Bronchial epithelial cell (primary cell): ENCODE data around the gene LYPD6B. TPM values are rescaled to one million over a fixed set of nuclear protein-coding genes. Genes with fewer than 3 reads are reported as not detected.

Source experiments
- DNase-seq: peaks from one replicate; pipeline ENCODE4 v3.0.0-alpha.2; 2010; ENCODE audit warnings: low read depth
- FAIRE-seq: peaks from 2 replicates; lab custom pipeline; 2011; peaks lifted over from hg19 to GRCh38; lab: Jason Lieb, UNC
- H3K27me3 ChIP-seq: 2 replicates; pipeline ENCODE4 v1.5.1; 2011; ENCODE audit warnings: low read length; ENCODE audit not compliant: control insufficient read depth, insufficient read depth
- H3K36me3 ChIP-seq: 2 replicates; pipeline ENCODE4 v1.5.1; 2011; ENCODE audit warnings: low read length; ENCODE audit not compliant: control insufficient read depth, insufficient read depth
- H3K4me3 ChIP-seq: 2 replicates; pipeline ENCODE4 v1.5.1; 2011; ENCODE audit warnings: mild to moderate bottlenecking, low read depth, low read length, control low read depth
- CTCF ChIP-seq: IDR thresholded peaks from 2 replicates; pipeline ENCODE4 v1.5.1; 2011; ENCODE audit warnings: mild to moderate bottlenecking, moderate library complexity, low read length, control low read depth, inconsistent platforms; ENCODE audit not compliant: insufficient read depth, severe bottlenecking
- total RNA-seq: library from RNA; depleted of rRNA; stranded (reverse); fragments of >200 nt; gene quantifications from 2 replicates; pipeline ENCODE4 v1.2.1, GENCODE V29; 2014

The LYPD6B gene
- total RNA-seq, 1 donor from 2014 or later, result 14.7 TPM

GRCh38 chr2:149155988-149156387, 117.5 kb downstream of the LYPD6B start:
- H3K4me3 ChIP-seq, result no peak overlapping the region
- H3K36me3 ChIP-seq, result no peaks in the 10 kb centered on the region
- FAIRE-seq (no peak), DNase-seq (no peak)
- no peaks in the 10 kb centered on the region for H3K27me3 ChIP-seq
- TF ChIP-seq CTCF, result no peak

GRCh38 chr2:149156971-149157740, 118.7 kb downstream of the LYPD6B start:
- DNase-seq (no peak), FAIRE-seq (no peak)
- no peak overlapping the region for H3K4me3 ChIP-seq
- no peaks in the 10 kb centered on the region for H3K27me3 ChIP-seq
- TF ChIP-seq CTCF, result no peak
- H3K36me3 ChIP-seq, result no peaks in the 10 kb centered on the region

- DNase-seq (no peak), FAIRE-seq (no peak)
- Histone ChIP-seq H3K4me3 (no peak overlapping the region), H3K36me3 (no peaks in the 10 kb centered on the region), H3K27me3 (no peaks in the 10 kb centered on the region)
- TF ChIP-seq CTCF, result no peak
These were observed 120.5 kb downstream of the LYPD6B start for GRCh38 chr2:149158957-149159356.

GRCh38 chr2:149160195-149160594, 121.7 kb downstream of the LYPD6B start:
- H3K4me3 ChIP-seq, result no peak overlapping the region
- no peak for DNase-seq
- no peak for FAIRE-seq
- no peaks in the 10 kb centered on the region for H3K36me3 ChIP-seq
- TF ChIP-seq CTCF, result no peak
- H3K27me3 ChIP-seq, result no peaks in the 10 kb centered on the region

GRCh38 chr2:149160701-149161217, 122.3 kb downstream of the LYPD6B start:
- FAIRE-seq, result no peak
- Histone ChIP-seq H3K27me3 (no peaks in the 10 kb centered on the region), H3K36me3 (no peaks in the 10 kb centered on the region), H3K4me3 (no peak overlapping the region)
- DNase-seq, result no peak
- TF ChIP-seq CTCF, result no peak
